Mesenteric fat pad (tissue), 1 donor: Measurements from ENCODE around the gene PELO. TPM values are rescaled to one million over a fixed set of nuclear protein-coding genes. Genes with fewer than 3 reads are reported as not detected.
"Not testable (repeated sequence)": the region's sequence is repeated elsewhere in the genome, so short reads cannot be mapped to it uniquely, and the experiment has no call there.

Source experiments
- DNase-seq: peaks from one replicate; pipeline ENCODE4 v3.0.0-alpha.2; 2020; ENCODE audit warnings: low spot score
- long read RNA-seq: library from polyadenylated mRNA; unstranded; transcript quantifications from one replicate; pipeline ENCODE4 v2.0.0, GENCODE V29; 2020
- total RNA-seq: library from RNA; stranded (reverse); fragmentation: NEBNext Ultra II Directional; extraction: Animal tissue kit (Norgen Biotek cat#: 25700); gene quantifications from one replicate; pipeline ENCODE4 v1.2.1, GENCODE V29; 2021
- donor health status: DM: yes; HTN: yes; CAD: no.

Gene PELO, protein sequence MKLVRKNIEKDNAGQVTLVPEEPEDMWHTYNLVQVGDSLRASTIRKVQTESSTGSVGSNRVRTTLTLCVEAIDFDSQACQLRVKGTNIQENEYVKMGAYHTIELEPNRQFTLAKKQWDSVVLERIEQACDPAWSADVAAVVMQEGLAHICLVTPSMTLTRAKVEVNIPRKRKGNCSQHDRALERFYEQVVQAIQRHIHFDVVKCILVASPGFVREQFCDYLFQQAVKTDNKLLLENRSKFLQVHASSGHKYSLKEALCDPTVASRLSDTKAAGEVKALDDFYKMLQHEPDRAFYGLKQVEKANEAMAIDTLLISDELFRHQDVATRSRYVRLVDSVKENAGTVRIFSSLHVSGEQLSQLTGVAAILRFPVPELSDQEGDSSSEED
- total RNA-seq: 36.7 TPM
- long read RNA-seq, full-length matches to known transcripts: 4 of 184 reads
- long read RNA-seq, partial matches to known transcripts: 172 of 184 reads
- long read RNA-seq, other reads (novel, unspliced or antisense): 8 of 184 reads

DNA sequence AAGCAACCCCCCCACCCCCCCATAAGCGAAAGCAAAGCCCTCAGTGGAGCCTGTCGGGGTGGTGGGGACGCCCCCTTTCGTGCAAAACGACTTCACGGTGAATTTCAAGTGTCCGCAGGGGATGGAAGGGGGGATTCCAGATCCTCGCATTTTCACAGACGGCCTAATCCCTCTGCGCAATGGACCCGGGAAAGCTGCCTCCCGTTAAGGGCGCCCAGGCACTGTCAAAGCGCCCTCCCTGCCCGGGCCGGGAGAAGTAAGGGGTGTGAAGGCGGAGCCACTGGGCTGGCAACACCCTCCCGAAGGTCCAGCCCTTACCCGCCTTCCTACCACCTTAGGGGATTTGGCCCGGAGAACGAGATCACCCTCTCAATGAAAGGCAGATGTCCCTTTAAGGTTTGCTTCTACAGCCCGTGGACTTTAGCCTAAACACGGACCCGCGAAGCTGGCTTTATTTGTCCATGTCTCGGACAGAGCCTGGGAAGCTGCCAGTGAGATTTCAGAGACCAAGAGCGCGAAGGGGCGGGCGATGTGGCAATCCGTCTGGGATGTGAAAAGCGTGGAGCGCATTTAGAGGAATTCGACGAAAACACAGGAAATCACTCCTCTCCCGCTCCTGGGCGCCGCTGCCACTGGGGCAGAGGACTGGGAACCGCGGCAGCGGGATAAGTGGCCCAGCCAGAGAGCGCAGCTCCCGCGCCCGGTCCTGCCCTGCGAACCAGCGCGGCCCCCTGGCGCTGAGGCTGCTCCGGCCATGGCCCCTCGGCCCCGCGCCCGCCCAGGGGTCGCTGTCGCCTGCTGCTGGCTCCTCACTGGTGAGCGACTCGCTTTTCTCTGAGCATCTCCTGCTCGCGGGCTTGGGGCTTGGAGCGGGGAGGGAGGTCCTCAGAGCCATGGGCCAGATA is at the start of gene PELO, which contains the start of gene ITGA1:
PELO (plus strand) TSS at position 317 of the 905 bp plus-strand sequence. CDS start 12,479 bp downstream, outside the sequence.
ITGA1 (plus strand) TSS at position 317 of the 905 bp plus-strand sequence; CDS start at position 755, 438 bp downstream.
- peak; percentile 92 for DNase-seq

DNA sequence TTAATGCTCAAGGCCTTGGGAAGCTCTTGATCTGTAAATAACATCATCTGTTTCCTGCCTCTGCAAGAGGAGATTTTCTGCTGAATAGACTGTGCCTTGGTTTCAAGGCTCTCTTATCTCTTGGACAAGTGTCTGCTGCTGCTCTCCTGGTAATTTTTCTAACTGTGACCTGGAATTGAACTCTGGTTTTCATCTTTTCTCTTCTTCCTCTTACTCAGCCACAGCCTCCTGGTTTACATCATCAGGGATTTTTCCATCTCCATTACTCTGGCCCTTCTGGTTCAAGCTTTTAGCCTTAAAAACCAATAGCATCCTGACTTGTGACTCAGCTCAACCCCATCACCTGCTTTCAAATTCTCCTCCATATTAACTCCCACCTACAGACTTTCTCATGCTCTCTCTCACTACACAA is 49.6 kb upstream of the PELO start:
- no peak for DNase-seq

DNA sequence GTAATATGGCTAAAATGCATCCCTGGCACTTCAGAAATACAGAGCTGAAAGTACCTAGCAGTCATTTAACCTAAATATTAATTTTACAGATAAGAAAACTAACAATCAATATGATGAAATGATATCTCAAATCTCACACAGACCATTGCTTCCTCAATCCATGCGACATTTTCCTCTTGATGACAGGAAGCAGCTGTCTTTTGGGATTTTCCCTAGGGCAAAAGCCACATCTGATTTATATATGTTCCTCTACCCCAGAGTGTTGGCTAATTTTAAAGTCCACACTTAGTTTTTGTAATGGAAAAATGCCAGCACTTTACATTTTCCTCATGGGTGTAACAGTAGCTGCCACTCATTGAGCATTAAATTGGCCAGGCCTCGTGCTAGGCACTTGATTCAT is 47.7 kb upstream of the PELO start:
- no peak for DNase-seq

DNA sequence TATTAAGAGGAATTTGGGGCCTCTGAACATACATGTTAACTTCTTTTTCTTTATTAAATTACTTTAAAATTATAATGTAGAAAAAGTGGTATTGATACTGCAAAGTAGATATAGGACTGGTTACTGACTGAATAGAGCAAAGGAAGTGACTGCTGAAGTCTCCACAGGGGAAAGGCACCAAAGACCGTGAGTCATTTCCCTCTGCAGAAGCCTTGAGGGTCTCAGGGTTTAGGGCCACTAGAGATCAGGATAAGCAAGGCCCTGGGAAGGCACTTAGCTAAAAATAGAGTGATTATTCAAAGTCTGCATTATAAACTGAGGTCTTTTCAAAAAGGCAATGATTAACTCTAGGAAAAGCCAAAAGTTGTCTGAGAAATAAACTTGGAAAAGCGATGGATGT is 44.7 kb upstream of the PELO start:
- DNase-seq: no peak

DNA sequence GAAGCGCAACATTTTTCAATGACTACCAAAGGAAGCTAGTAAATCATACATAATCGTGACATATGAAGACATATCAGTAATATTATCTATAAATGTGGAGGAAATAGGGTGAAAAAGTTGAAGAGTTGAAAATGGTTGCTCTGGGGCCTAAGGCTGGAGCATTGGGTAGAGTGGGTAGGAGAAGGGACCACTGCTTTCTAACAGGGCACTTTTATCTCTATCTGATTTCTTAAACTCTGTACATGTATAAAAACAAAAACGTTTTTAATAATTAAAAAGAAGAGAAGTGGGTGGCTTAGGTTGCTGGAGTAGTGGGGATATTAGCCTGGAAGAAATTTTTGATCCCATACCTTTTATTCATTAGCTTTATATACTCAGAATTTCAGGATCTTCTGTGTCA is 44.2 kb upstream of the PELO start:
- DNase-seq: no peak

DNA sequence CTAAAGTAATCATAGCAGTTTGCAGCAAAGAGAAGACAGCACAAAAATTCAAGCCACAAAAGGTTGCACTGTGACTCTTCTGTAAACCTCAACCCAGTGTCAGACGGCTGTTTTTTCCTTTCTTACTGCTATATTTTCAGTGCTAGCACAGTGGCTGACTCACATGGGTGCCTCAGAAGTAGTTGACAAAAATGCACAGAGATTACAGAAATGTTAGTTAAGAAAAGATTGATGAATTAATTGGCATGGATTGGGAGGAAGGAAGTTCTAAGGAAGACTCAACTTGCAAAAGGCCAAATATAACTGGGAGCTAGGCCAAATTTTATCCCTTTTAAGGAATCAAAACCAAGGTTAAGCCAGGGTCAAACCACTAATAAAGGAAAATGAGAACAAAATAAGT is 43.7 kb upstream of the PELO start:
- DNase-seq: no peak

DNA sequence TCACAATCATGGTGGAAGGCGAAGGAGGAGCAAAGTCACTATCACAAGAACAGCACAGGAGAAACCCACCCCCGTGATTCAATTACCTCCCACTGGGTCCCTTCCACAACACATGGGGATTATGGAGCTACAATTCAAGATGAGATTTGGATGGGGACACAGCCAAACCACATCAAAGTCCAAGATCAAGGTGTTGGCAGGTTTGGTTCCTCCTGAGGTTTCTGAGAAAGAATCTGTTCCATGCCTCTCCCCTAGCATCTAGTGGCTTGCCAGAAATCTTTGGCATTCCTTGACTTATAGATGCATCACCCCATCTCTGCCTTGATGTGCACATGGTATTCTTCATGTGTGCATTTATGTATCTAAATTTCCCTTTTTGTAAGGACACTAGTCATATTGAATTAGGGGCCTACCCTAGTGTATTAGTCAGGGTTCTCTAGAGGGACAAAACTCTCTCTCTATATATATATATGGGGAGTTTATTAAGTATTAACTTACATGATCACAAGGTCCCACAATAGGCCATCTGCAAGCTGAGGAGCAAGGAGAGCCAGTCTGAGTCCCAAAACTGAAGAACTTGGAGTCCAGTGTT is 42.8 kb upstream of the PELO start:
- not testable (repeated sequence) for DNase-seq

DNA sequence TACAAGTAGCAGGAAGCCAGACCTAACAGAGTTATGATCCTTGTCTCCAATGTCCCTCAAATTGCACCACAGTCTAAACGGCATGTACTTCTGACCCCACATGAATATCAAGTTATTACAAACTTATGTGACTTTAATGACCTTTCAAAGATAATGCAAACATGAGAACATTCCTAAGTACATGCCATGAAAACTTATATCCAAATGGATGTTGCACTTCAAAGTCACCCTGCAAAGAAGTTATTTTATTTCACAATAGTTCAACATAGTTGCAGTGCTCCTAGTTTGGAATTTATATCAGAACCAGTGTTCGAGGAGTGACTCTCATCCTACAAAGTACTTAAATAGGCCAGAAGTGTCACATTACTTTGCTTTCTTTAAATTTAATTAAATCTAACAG is 41.2 kb upstream of the PELO start:
- no peak for DNase-seq

DNA sequence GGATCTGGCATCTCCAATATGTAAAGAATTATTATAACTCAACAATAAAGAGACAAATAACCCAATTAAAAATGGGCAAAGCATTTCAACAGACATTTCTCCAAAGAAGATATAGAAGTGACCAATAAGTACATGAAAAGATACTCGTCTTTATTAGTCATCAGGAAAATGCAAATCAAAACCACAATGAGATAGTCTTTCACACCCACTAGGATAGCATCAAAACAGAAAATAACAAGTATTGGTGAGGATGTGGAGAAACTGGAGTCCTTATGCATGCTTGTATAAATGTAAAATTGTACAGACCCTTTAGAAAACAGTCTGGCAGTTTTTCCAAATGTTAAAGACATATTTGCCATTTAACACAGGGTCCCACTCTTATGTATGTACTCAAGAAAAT is 39.1 kb upstream of the PELO start:
- DNase-seq: no peak

DNA sequence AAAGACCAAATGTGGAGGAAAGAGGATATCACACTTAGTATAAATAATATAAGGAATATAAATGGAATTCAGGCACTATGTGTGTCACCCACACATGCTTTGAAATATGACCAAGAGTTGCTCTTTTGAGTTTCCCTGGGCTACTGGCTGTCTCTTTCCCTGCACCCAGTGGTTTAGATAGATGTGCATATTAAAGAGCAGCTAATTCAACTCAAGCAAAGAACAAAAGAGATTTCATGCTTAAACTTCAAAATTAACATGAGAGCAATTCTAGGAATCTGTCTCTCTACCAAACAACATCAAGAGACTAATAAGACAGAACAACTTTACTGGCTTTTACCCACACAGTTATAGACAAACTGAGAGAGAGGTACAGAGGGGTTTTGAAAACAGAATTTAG is 38.0 kb upstream of the PELO start:
- no peak for DNase-seq

DNA sequence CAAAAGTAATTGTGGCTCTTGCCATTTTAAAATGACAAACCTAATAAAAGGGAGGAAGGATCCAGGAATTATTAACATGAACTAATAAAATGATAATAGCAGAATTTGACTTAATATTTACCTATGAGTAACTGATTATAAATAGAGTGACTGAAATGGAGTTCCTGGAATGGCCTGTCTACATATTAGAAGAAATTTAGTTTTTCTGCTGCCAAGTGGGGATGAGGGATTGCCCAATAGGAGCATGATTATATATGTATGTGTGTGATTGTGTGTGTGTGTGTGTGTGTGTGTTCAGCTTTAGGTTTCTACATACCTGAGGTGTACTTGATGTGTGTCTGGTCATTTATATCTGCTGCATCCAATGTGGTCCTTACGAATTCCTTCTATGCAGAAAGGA is 36.6 kb upstream of the PELO start:
- no peak for DNase-seq

DNA sequence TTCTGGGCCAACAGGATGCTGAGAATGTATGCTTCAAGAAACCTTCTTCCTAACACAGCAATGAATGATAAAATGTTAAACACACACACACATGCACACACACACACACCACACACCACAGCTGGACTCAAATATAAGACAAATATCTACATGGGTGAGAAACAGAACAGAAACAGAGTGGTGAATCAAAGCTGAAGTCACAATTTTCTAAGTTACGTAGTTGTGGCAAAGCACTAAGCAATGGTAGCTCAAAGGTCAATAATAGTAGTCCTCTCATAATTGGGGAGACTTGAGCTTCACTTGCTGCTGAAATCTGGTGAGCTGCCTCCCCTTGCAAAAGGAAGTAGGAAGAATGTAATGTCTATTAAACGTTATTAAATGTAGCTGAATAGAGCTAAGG is 33.7 kb upstream of the PELO start:
- no peak for DNase-seq

DNA sequence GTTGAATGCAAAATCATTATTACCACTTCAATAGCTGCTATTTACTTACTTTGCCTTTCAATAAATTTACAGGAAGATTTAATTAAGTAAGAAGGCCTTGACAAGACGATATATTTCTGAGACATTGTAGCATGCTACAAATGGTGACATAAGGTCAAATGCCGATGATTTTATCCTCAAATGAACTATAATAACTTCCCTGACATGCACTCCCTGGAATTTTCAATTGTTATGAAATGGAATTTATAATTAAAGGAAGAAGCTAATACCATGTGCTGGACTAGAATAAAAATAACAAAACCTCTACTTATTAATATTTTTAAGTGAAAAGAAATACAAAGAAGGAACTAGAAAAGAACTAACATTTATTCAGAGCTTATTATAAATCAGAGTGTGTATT is 30.2 kb upstream of the PELO start:
- no peak for DNase-seq

DNA sequence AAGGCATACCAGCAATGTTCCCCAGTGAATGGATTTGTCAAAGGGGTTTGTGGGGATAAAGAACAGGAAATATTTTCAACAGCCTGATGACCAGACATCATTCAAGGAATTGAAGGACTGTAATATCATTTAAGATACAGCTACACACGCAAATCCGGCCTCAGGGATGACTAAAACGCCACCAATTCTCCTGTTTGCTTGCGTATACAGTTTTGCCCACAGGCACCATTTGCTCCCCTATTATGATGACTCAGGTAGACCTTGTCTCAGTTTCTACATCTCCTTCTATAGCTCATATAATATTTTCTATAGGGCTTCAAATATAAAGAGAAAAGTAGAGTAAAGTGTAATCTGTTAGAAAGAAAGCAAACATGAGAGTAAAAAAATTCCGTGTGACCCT is 29.7 kb upstream of the PELO start:
- DNase-seq: no peak

DNA sequence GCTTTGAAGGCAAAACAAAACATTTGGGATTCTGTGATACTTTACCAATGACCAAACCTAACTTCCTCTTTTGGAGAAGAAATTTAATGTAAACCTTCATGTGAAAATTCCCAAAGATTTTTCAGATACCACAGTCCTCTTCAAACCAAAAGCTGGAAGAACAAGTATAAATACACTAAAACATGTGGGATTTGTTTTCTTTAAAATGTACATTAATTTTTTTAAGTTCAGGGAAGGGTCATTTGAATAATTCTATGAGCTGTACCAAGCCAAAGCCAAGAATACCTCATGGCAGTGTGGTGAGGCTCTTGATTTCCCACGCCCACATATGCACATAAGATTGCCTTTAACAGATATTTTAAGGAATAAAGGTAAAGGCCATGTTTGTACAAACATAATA is 28.4 kb upstream of the PELO start:
- DNase-seq: no peak

DNA sequence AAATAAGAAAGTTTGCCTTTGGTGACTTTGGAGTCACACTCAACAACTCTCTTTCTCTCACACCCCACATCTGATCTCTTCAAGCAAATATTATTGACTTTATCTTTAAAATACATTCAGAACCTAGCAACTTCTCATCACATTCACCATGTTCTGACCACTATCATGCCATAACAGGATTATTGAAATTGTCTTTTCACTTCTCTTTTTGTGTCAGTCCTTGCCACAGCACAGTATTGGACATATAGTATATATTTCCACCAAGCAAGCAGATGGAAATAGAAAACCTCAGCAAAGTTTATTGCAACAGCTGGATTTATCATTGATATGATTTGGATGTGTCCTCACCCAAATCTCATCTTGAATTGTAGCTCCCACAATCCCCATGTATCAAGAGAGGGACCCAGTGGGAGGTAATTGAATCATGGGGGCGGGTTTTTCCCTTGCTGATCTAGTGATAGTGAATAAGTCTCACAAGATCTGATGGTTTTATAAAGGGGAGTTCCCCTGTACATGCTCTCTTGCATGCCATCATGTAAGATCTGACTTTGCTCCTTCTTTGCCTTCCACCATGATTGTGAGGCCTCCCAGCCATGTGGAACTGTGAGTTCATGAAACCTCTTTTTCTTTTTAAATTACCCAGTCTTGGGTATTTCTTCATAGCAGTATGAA is 26.9 kb upstream of the PELO start:
- DNase-seq: no peak

DNA sequence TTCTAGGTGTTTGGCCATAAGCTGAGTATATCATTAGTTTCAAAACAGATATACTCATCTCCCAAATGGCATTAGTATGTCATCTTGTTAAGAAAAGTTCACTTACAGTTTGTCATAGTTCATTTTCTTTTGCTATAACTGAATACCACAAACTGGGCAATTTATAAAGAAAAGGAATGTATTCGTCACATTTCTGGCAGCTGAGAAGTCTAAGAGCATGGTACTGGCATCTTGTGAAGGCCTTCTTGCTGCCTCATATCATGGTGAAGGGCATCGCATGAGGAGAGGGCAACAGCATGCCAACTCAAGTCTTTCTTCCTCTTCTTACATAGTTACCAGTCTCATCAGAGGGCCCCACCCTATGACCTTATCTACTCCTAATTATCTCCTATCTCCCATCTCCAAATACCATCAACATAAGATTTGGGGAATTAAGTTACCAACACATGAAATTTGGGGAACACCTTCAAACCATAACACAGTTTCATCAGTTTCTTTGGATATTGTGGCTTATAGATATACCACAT is 20.4 kb upstream of the PELO start:
- no peak for DNase-seq

DNA sequence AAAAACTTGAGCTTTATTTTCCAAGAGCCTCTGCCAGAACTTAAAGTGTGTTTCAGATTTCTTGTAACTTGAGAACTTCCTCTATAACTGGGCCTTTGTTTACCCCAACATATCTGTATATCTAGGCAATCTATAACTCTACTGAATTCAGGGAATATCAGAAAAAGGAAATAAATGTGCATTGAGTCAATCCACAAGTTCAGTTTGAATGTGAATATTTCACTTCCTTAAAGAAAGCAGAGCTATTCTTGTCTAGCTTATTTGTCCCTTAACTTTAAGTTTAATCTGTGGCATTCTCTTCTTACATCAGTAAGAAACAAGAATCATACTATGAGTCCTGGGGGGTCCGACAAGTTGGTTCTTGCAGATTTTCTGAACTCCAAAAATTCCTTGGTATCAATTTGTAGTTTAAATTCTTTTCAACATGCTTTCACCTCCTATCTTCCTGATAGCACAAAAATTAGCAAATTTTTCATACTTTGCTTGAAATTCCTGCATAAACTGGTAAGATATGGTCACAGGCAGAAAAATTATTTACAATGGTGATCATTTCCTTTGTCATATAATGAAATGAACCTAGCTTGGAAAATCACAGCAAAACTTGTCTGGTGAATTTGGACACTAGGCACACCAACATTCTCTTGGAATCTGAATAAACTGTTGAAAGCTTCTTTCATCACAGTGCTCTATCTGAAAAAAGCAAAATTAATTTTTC is 19.8 kb upstream of the PELO start:
- no peak for DNase-seq

DNA sequence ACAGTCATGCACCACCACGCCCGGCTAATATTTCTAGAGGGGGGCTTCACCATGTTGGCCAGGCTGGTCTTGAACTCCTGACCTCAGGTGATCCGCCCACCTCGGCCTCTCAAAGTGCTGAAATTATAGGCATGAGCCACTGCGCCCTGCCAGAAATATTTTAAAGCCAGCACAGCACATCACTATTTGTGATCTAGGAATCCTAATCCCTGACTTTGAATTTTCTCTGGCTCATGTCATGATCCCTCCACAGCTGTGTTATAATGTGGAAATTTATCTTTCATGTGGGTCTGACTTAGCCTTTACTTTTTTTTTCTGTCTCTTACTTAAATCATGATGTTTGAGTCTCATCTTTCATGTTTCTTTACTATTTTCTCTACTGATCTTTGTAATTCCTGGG is 18.7 kb upstream of the PELO start:
- no peak for DNase-seq

DNA sequence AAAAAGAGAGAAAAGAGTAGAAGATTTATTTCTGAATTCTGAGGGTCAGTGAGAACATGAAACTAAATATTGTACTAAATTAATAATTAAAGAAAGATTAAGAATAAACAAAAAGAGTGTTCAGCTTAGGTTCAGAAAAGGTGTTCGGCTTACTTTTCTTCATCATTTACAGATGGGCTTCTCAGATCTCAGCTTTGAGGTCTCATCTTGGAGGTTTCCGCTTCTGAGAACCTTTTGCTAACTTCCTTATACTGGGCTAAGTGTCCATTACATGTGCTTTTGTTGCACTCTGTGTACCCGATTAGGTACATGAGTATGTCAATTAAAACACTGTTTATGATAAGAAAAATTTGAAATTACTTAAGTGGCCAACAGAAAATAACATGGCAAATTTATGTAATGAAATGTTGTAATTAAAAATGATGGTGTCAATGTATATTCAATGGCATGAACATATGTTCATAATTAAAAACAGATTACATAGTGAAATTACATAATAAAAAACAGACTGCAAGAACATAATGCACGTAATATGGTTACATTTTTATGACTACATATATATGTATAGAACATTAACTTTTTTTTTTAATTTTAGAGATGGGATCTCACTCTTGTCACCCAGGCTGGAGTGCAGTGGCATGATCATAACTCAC is 17.3 kb upstream of the PELO start:
- no peak for DNase-seq
